Measurements from ENCODE around the gene TBC1D17. TPM values are rescaled to one million over a fixed set of nuclear protein-coding genes. Genes with fewer than 3 reads are reported as not detected.

The TBC1D17 gene
- polyA plus RNA-seq, 1 experiment, result 15.6 TPM

DNA sequence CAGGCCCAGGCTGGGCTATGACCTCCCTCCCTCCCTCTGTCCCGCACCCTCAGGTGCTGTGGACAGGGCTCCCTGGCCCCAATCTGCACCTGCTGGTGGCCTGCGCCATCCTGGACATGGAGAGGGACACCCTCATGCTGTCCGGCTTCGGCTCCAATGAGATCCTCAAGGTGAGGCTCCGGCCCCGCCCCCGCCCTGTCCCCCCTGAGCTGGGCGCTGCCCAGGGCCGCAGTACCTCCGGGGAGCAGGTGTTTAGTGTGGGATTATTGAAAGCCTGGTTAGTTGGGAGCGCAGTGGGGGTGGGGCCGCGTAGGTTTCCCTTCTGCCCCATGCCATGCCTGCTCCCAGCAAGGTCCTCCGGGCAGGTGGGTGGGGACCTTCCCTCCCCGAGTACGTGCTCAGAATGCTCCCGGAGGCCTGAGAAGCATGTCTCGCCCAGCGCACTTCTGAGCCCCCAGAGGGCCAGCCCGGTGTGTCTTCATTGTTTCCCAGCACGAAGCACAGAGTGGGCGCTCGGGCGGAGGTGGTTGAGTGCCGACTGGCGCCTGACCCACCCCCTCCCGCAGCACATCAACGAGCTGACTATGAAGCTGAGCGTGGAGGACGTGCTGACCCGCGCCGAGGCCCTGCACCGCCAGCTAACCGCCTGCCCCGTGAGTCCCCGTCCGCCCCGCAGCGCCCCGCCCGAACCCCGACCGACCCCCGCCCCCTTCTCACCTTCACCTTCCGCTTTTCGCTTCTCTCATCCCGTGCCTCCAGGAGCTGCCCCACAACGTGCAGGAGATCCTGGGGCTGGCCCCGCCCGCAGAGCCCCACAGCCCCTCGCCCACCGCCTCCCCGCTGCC is 10.4 kb downstream of the TBC1D17 start:
- peaks cover 12% of the 10 kb centered on the region for H3K9me3 ChIP-seq (ENCODE audit: control insufficient read depth, insufficient read depth, low read length)
- ChIA-PET CTCF (interaction anchor here (0.6 to 1.1 kb wide), 2 partner anchors 12 to 308 kb away, joined by 3 to 7 read pairs; no protein-coding TSS in a partner anchor), POLR2A (no interaction called here)
- H3K27ac ChIP-seq (ENCODE audit: low read depth, low read length), result no peak overlapping the region
- no peak for DNase-seq (ENCODE audit: low read depth, low spot score)
- H3K4me3 ChIP-seq (ENCODE audit: low read depth, low read length), result no peak overlapping the region
- no peaks in the 10 kb centered on the region for H3K27me3 ChIP-seq (ENCODE audit: control insufficient read depth, insufficient read depth, low read length)
- TF ChIP-seq, protein P1, sequence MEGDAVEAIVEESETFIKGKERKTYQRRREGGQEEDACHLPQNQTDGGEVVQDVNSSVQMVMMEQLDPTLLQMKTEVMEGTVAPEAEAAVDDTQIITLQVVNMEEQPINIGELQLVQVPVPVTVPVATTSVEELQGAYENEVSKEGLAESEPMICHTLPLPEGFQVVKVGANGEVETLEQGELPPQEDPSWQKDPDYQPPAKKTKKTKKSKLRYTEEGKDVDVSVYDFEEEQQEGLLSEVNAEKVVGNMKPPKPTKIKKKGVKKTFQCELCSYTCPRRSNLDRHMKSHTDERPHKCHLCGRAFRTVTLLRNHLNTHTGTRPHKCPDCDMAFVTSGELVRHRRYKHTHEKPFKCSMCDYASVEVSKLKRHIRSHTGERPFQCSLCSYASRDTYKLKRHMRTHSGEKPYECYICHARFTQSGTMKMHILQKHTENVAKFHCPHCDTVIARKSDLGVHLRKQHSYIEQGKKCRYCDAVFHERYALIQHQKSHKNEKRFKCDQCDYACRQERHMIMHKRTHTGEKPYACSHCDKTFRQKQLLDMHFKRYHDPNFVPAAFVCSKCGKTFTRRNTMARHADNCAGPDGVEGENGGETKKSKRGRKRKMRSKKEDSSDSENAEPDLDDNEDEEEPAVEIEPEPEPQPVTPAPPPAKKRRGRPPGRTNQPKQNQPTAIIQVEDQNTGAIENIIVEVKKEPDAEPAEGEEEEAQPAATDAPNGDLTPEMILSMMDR (IDR thresholded peaks at IDR 0.05; ENCODE audit: low read depth, low read length), result no peak

DNA sequence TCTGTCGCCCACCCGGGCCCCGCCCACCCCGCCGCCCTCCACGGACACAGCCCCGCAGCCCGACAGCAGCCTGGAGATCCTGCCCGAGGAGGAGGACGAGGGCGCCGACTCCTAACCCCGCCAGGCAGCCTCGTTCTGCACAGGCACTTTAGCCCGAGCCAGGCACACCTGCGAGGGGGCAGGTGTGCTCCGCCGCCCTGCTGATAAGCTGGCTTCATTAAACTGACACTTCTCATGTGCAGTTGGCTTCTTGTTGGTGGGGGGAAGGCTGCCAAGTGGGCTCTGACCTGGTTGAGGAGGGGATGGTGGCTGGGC is 11.0 kb downstream of the TBC1D17 start:
- TF ChIP-seq, protein P1 (IDR thresholded peaks at IDR 0.05; ENCODE audit: low read depth, low read length), result no peak
- peaks cover 9% of the 10 kb centered on the region; the same call in 1 of the 2 replicates for H3K9me3 ChIP-seq (ENCODE audit: control insufficient read depth, insufficient read depth, low read length)
- CTCF ChIA-PET, result interaction anchor here (0.6 to 1.1 kb wide), 2 partner anchors 11 to 308 kb away, joined by 3 to 7 read pairs; no protein-coding TSS in a partner anchor
- H3K27ac ChIP-seq (ENCODE audit: low read depth, low read length), result no peak overlapping the region
- H3K27me3 ChIP-seq (ENCODE audit: control insufficient read depth, insufficient read depth, low read length), result no peaks in the 10 kb centered on the region
- DNase-seq (ENCODE audit: low read depth, low spot score), result no peak
- no peak overlapping the region for H3K4me3 ChIP-seq (ENCODE audit: low read depth, low read length)
- POLR2A ChIA-PET, result no interaction called here

- no peak overlapping the region for H3K27ac ChIP-seq (ENCODE audit: low read depth, low read length)
- H3K9me3 ChIP-seq (ENCODE audit: control insufficient read depth, insufficient read depth, low read length), result peaks cover 9% of the 10 kb centered on the region; the same call in 1 of the 2 replicates
- POLR2A ChIA-PET, result no interaction called here
- TF ChIP-seq, protein P1 (IDR thresholded peaks at IDR 0.05; ENCODE audit: low read depth, low read length), result no peak
- H3K27me3 ChIP-seq (ENCODE audit: control insufficient read depth, insufficient read depth, low read length), result no peaks in the 10 kb centered on the region
- H3K4me3 ChIP-seq (ENCODE audit: low read depth, low read length), result no peak overlapping the region
- no peak for DNase-seq (ENCODE audit: low read depth, low spot score)
- CTCF ChIA-PET, result interaction anchor here (1.1 kb wide), 1 partner anchor 11 kb away, joined by 3 read pairs; no protein-coding TSS in a partner anchor
These were observed 11.7 kb downstream of the TBC1D17 start for GRCh38 chr19:49889038-49889686.

DNA sequence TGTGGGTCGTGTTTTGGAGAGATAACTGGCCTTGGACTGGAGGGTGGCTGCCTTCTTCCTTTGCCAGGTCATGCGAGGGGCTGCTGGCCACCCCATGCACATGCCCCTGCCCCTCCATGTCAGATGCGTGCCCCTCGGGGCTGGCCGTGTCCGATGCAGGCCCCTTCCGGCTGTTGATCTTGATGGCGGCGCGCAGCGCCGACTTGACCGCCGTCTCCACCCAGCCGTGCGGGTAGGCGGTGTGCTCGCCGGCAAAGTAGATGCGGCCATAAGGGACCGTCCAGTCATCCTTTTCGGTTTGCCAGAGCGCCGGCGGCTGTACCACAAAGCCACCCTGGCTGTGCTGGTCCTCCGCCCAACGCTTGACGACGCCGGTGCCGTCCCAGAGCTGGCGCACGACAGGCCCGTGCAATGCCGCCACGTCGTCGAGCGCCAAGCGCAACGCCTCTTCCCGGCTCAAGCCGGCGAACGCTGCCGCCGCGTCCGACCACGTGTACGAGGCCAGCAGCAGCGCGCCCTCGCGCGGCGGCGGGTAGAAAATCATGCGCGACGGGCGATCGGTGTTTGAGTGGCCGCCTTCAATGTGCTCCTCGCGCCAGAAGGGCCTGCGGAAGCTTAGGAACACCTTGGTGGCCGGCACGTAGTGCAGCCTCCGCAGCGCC is 12.3 kb downstream of the TBC1D17 start:
- Histone ChIP-seq H3K27ac (ENCODE audit: low read depth, low read length) (no peak overlapping the region), H3K4me3 (ENCODE audit: low read depth, low read length) (peak overlapping the region; percentile 17; the same call in 1 of the 2 replicates), H3K27me3 (ENCODE audit: control insufficient read depth, insufficient read depth, low read length) (no peaks in the 10 kb centered on the region), H3K9me3 (ENCODE audit: control insufficient read depth, insufficient read depth, low read length) (peaks cover 9% of the 10 kb centered on the region; the same call in 1 of the 2 replicates)
- CTCF ChIA-PET, result interaction anchor here (1.2 kb wide), 1 partner anchor 10 kb away, joined by 6 read pairs; no protein-coding TSS in a partner anchor
- TF ChIP-seq, protein P1 (IDR thresholded peaks at IDR 0.05; ENCODE audit: low read depth, low read length), result peak; percentile 59
- POLR2A ChIA-PET, result interaction anchor here (0.5 kb wide), 1 partner anchor 25 kb away, joined by 5 read pairs; no protein-coding TSS in a partner anchor
- no peak for DNase-seq (ENCODE audit: low read depth, low spot score)

Measured in AG04450 (cell line).